NCI-H128 (cell line): ENCODE results near the gene RTL5.
"Not testable (repeated sequence)": the region's sequence is repeated elsewhere in the genome, so short reads cannot be mapped to it uniquely, and the experiment has no call there.

Experiments
- DNase-seq: peaks from one replicate; lab custom pipeline; 2025; ENCODE audit not compliant: unreplicated experiment; lab: John Stamatoyannopoulos, UW

The RTL5 gene

GRCh38 chrX:72131317-72132294 lies at the start of gene RTL5:
Gene RTL5, minus strand, starts transcription at chrX:72131915.
- peak; percentile 94 for DNase-seq

- no peak for DNase-seq
Measured at GRCh38 chrX:72180539-72180938, 48.8 kb upstream of the RTL5 start.

- DNase-seq: no peak
Measured at GRCh38 chrX:72176981-72177380, 45.3 kb upstream of the RTL5 start.

- not testable (repeated sequence) for DNase-seq
Measured at GRCh38 chrX:72176289-72176688, 44.6 kb upstream of the RTL5 start.

- DNase-seq: no peak
Measured at GRCh38 chrX:72169008-72169728, 37.5 kb upstream of the RTL5 start.

- no peak for DNase-seq
Measured at GRCh38 chrX:72165551-72165950, 33.8 kb upstream of the RTL5 start.

- no peak for DNase-seq
Measured at GRCh38 chrX:72159769-72160168, 28.1 kb upstream of the RTL5 start.

- no peak for DNase-seq
Measured at GRCh38 chrX:72158773-72159172, 27.1 kb upstream of the RTL5 start.

GRCh38 chrX:72146527-72146926 lies 14.8 kb upstream of the RTL5 start:
- DNase-seq: no peak

GRCh38 chrX:72145181-72145580 lies 13.5 kb upstream of the RTL5 start:
- DNase-seq: no peak

GRCh38 chrX:72143609-72143907 lies 11.8 kb upstream of the RTL5 start:
- no peak for DNase-seq

GRCh38 chrX:72142794-72143608 lies 11.3 kb upstream of the RTL5 start:
- no peak for DNase-seq

GRCh38 chrX:72142094-72142793 lies 10.5 kb upstream of the RTL5 start:
- peak; percentile 80 for DNase-seq

- no peak for DNase-seq
Measured at GRCh38 chrX:72141372-72142004, 9.8 kb upstream of the RTL5 start.

GRCh38 chrX:72139538-72139937 lies 7.8 kb upstream of the RTL5 start:
- DNase-seq: no peak

GRCh38 chrX:72137846-72138495 lies 6.3 kb upstream of the RTL5 start:
- DNase-seq: no peak

- DNase-seq: no peak
Measured at GRCh38 chrX:72133851-72134546, 2.3 kb upstream of the RTL5 start.

- DNase-seq: no peak
Measured at GRCh38 chrX:72132456-72132855, 741 bp upstream of the RTL5 start.

GRCh38 chrX:72130762-72131250 lies 909 bp downstream of the RTL5 start:
- DNase-seq: no peak
